Measurements from ENCODE around the gene TRABD. TPM values are rescaled to one million over a fixed set of nuclear protein-coding genes. Genes with fewer than 3 reads are reported as not detected.
A peak's percentile ranks its signal among the peaks of the same experiment; 100 is the strongest.

Gene TRABD
- total RNA-seq, 1 donor from 2014 or later: 35.7 TPM

DNA sequence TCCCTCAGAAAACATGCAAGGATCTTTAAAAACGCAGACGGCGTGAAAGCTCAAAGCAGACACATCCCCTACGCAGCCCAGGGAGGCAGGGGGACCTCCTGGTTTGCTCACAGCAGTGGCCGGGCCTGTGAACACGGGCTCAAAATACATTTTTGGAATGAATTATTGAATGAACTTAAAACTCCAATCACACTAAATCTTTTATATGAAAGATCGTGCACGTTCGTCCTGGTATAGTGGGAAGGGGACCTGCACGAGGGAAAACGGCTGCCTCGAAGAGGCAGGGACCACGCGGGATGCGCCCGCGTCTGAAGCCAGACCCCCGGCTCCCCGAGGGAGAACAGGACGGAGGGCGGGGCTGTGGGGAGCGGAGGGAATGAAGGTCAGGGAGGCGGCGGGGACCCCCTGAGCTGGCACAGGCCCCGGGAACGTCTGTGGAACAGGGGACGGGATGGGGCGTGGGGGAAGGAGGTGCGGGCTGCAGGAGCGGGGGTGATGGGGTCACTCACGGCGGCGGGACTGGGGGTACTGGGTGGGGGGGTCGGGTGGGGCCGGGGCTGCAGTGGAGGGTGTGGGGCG, 16.4 kb upstream of the TRABD start:
- no peak overlapping the region for H3K4me3 ChIP-seq (ENCODE audit: insufficient read depth, low read depth, low read length)
- no peak for DNase-seq (ENCODE audit: low read depth)
- H2AFZ ChIP-seq (ENCODE audit: low read depth, low read length): no peak overlapping the region
- H3K9ac ChIP-seq (ENCODE audit: low read length): no peak overlapping the region
- H3K27me3 Mint-ChIP-seq (ENCODE audit: low read depth, unreplicated experiment): peaks cover 15% of the 10 kb centered on the region
- H3K36me3 ChIP-seq (ENCODE audit: insufficient read depth, low read length): no peaks in the 10 kb centered on the region
- H3K9me3 Mint-ChIP-seq (ENCODE audit: unreplicated experiment): peaks cover 1% of the 10 kb centered on the region
- peaks cover 8% of the 10 kb centered on the region for H3K27me3 ChIP-seq (ENCODE audit: insufficient read depth, low read length)
- no peak overlapping the region for H3K27ac ChIP-seq (ENCODE audit: low read depth, low read length)
- no peaks in the 10 kb centered on the region for H3K36me3 Mint-ChIP-seq (ENCODE audit: low read depth, unreplicated experiment)
- no peak overlapping the region for H3K4me2 ChIP-seq (ENCODE audit: low read length)
- no peaks in the 10 kb centered on the region for H3K79me2 ChIP-seq (ENCODE audit: insufficient read depth, low read length)
- TF ChIP-seq, protein P1, sequence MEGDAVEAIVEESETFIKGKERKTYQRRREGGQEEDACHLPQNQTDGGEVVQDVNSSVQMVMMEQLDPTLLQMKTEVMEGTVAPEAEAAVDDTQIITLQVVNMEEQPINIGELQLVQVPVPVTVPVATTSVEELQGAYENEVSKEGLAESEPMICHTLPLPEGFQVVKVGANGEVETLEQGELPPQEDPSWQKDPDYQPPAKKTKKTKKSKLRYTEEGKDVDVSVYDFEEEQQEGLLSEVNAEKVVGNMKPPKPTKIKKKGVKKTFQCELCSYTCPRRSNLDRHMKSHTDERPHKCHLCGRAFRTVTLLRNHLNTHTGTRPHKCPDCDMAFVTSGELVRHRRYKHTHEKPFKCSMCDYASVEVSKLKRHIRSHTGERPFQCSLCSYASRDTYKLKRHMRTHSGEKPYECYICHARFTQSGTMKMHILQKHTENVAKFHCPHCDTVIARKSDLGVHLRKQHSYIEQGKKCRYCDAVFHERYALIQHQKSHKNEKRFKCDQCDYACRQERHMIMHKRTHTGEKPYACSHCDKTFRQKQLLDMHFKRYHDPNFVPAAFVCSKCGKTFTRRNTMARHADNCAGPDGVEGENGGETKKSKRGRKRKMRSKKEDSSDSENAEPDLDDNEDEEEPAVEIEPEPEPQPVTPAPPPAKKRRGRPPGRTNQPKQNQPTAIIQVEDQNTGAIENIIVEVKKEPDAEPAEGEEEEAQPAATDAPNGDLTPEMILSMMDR (IDR thresholded peaks at IDR 0.05; ENCODE audit: insufficient read depth, low read depth, low read length): no peak
- peak; percentile 74 for TF ChIP-seq EZH2 (IDR thresholded peaks at IDR 0.05; ENCODE audit: insufficient read depth, low read length)
- H3K27ac Mint-ChIP-seq (ENCODE audit: unreplicated experiment): peak overlapping the region; percentile 78
- no peak for FAIRE-seq
- no peaks in the 10 kb centered on the region for H4K20me1 ChIP-seq (ENCODE audit: insufficient read depth, low read length)
- peak overlapping the region; percentile 68 for H3K4me3 Mint-ChIP-seq (ENCODE audit: unreplicated experiment)
- H3K9me3 ChIP-seq (ENCODE audit: insufficient read depth, low read depth, low read length): no peaks in the 10 kb centered on the region
- H3K4me1 ChIP-seq (ENCODE audit: insufficient read depth, low read length): no peaks in the 10 kb centered on the region
- H3K4me1 Mint-ChIP-seq (ENCODE audit: low read depth, unreplicated experiment): no peaks in the 10 kb centered on the region

- H3K27ac ChIP-seq (ENCODE audit: low read depth, low read length): no peak overlapping the region
- H3K4me1 ChIP-seq (ENCODE audit: insufficient read depth, low read length): no peaks in the 10 kb centered on the region
- no peaks in the 10 kb centered on the region for H3K9me3 ChIP-seq (ENCODE audit: insufficient read depth, low read depth, low read length)
- H3K9me3 Mint-ChIP-seq (ENCODE audit: unreplicated experiment): peaks cover 1% of the 10 kb centered on the region
- TF ChIP-seq, protein P1 (IDR thresholded peaks at IDR 0.05; ENCODE audit: insufficient read depth, low read depth, low read length): no peak
- peak; percentile 33 for TF ChIP-seq EZH2 (IDR thresholded peaks at IDR 0.05; ENCODE audit: insufficient read depth, low read length)
- FAIRE-seq: no peak
- H3K27me3 Mint-ChIP-seq (ENCODE audit: low read depth, unreplicated experiment): peaks cover 15% of the 10 kb centered on the region
- H4K20me1 ChIP-seq (ENCODE audit: insufficient read depth, low read length): no peaks in the 10 kb centered on the region
- peak overlapping the region; percentile 67 for H3K4me2 ChIP-seq (ENCODE audit: low read length)
- no peaks in the 10 kb centered on the region for H3K4me1 Mint-ChIP-seq (ENCODE audit: low read depth, unreplicated experiment)
- H3K36me3 ChIP-seq (ENCODE audit: insufficient read depth, low read length): no peaks in the 10 kb centered on the region
- H3K27me3 ChIP-seq (ENCODE audit: insufficient read depth, low read length): peaks cover 8% of the 10 kb centered on the region
- no peak overlapping the region for H3K9ac ChIP-seq (ENCODE audit: low read length)
- no peak overlapping the region for H3K27ac Mint-ChIP-seq (ENCODE audit: unreplicated experiment)
- no peak overlapping the region for H3K4me3 ChIP-seq (ENCODE audit: insufficient read depth, low read depth, low read length)
- no peaks in the 10 kb centered on the region for H3K79me2 ChIP-seq (ENCODE audit: insufficient read depth, low read length)
- no peak overlapping the region for H2AFZ ChIP-seq (ENCODE audit: low read depth, low read length)
- H3K36me3 Mint-ChIP-seq (ENCODE audit: low read depth, unreplicated experiment): no peaks in the 10 kb centered on the region
- no peak for DNase-seq (ENCODE audit: low read depth)
- no peak overlapping the region for H3K4me3 Mint-ChIP-seq (ENCODE audit: unreplicated experiment)
Observed at GRCh38 chr22:50169774-50170341, 15.9 kb upstream of the TRABD start.
